SK-N-SH treated with all-trans-retinoic acid at 6 μM for 48 hours (cell line): ENCODE measurements around the gene RNF157.

Experiments
- ARNTL ChIP-seq: fragments of 450-650 bp; formaldehyde crosslinking; IDR thresholded peaks from 2 replicates; pipeline ENCODE4 v1.5.0; 2020; ENCODE audit warnings: low read depth, mild to moderate bottlenecking, moderate library complexity, borderline replicate concordance
- CSDC2 ChIP-seq: fragments of 250-450 bp; sonication (Bioruptor Pico); IDR thresholded peaks from 2 replicates; pipeline ENCODE4 v1.5.0; 2020; ENCODE audit warnings: mild to moderate bottlenecking, moderate library complexity
- ESRRG ChIP-seq: fragments of 250-450 bp; sonication (Bioruptor Pico); IDR thresholded peaks from 2 replicates; pipeline ENCODE4 v1.6.1; 2021; ENCODE audit warnings: mild to moderate bottlenecking
- GLIS3 ChIP-seq: fragments of 250-450 bp; sonication (Bioruptor Pico); IDR thresholded peaks from 2 replicates; pipeline ENCODE4 v1.5.0; 2020; ENCODE audit warnings: mild to moderate bottlenecking, moderate library complexity
- SNAI2 ChIP-seq: fragments of 250-450 bp; sonication (Bioruptor Pico); IDR thresholded peaks from 2 replicates; pipeline ENCODE4 v1.5.0; 2020; ENCODE audit warnings: mild to moderate bottlenecking, moderate library complexity
- TCF4 ChIP-seq: fragments of 250-450 bp; sonication (Bioruptor Pico); IDR thresholded peaks from 2 replicates; pipeline ENCODE4 v1.8.0; 2021; ENCODE audit warnings: mild to moderate bottlenecking, moderate library complexity, borderline replicate concordance
- ZFP3 ChIP-seq: fragments of 250-450 bp; sonication (Bioruptor Pico); IDR thresholded peaks from 2 replicates; pipeline ENCODE4 v1.5.0; 2020; ENCODE audit warnings: mild to moderate bottlenecking, moderate library complexity
- ZNF565 ChIP-seq: fragments of 450-650 bp; formaldehyde crosslinking; conservative IDR thresholded peaks from 2 replicates; pipeline ENCODE4 v1.5.0; 2020; ENCODE audit warnings: low read depth, mild to moderate bottlenecking, moderate library complexity
- ZNF8 ChIP-seq: fragments of 450-650 bp; formaldehyde crosslinking; IDR thresholded peaks from 2 replicates; pipeline ENCODE4 v1.5.0; 2020; ENCODE audit warnings: mild to moderate bottlenecking, moderate library complexity
- TF ChIP-seq, protein P1 (sequence below): fragments of 250-450 bp; sonication (Bioruptor Pico); IDR thresholded peaks from 2 replicates; pipeline ENCODE4 v1.8.0; 2020; ENCODE audit warnings: mild to moderate bottlenecking, moderate library complexity, borderline replicate concordance
- TF ChIP-seq, protein P2 (sequence below): fragments of 250-450 bp; sonication (Bioruptor Pico); IDR thresholded peaks from 2 replicates; pipeline ENCODE4 v1.5.0; 2020; ENCODE audit warnings: mild to moderate bottlenecking, moderate library complexity
- TF ChIP-seq, protein P3 (sequence below): fragments of 250-450 bp; sonication (Bioruptor Pico); IDR thresholded peaks from 2 replicates; pipeline ENCODE4 v1.8.0; 2021; ENCODE audit warnings: low read depth, mild to moderate bottlenecking, moderate library complexity, borderline replicate concordance
- TF ChIP-seq, protein P4 (sequence below): fragments of 250-450 bp; sonication (Bioruptor Pico); IDR thresholded peaks from 2 replicates; pipeline ENCODE4 v1.5.1; 2021; ENCODE audit warnings: mild to moderate bottlenecking, moderate library complexity

DNA sequence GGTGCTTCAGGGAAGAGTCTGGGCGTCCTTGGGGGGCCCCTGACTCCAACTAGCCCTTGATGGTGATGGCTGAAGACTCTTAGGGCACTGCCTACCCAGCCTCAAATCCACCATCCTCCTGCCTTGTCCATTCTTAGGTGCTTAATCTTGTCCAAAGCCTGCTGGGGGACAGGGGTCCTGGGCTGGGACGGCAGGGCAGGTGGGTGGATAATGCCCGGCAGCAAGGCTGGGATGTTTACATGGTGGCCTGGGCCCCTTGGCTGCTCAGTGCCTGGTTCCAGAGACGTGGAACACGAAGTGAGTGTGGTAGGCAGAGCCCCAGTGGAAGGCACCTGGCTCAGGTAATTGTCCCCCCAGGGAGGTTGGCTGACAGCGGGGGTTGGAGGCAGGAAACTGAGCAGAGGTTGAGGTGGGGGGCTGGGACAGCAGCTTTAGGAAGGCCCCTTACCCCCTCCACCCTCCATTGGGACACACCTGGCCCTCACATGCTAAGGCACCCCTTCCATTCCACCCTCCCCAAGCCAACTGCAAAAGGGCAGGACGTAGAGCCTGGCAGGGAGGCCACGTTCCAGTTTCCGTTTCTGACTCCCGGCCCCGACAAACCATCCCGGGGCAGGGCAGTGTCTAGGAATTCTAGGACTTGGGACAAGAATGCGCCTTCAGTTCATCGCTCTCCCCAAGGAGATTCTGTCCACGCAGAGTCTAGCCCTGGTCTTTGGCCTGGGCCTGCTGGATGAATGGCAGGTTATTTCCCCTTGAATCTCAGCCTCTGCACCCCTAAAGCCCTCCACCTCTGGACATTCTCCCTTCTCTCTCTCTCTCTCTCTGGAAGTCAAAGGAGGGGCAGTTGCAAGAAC, 101.2 kb downstream of the RNF157 start:
- TF ChIP-seq ZNF565 (CRISPR knock-in tag) (no peak), ESRRG (CRISPR knock-in tag) (no peak), ZNF8 (no peak), ZFP3 (no peak), GLIS3 (CRISPR knock-in tag) (no peak), TCF4 (CRISPR knock-in tag) (no peak), CSDC2 (CRISPR knock-in tag) (no peak), ARNTL (no peak), SNAI2 (CRISPR knock-in tag) (no peak)
- TF ChIP-seq, protein P1, sequence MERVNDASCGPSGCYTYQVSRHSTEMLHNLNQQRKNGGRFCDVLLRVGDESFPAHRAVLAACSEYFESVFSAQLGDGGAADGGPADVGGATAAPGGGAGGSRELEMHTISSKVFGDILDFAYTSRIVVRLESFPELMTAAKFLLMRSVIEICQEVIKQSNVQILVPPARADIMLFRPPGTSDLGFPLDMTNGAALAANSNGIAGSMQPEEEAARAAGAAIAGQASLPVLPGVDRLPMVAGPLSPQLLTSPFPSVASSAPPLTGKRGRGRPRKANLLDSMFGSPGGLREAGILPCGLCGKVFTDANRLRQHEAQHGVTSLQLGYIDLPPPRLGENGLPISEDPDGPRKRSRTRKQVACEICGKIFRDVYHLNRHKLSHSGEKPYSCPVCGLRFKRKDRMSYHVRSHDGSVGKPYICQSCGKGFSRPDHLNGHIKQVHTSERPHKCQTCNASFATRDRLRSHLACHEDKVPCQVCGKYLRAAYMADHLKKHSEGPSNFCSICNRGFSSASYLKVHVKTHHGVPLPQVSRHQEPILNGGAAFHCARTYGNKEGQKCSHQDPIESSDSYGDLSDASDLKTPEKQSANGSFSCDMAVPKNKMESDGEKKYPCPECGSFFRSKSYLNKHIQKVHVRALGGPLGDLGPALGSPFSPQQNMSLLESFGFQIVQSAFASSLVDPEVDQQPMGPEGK: no peak
- TF ChIP-seq, protein P2, sequence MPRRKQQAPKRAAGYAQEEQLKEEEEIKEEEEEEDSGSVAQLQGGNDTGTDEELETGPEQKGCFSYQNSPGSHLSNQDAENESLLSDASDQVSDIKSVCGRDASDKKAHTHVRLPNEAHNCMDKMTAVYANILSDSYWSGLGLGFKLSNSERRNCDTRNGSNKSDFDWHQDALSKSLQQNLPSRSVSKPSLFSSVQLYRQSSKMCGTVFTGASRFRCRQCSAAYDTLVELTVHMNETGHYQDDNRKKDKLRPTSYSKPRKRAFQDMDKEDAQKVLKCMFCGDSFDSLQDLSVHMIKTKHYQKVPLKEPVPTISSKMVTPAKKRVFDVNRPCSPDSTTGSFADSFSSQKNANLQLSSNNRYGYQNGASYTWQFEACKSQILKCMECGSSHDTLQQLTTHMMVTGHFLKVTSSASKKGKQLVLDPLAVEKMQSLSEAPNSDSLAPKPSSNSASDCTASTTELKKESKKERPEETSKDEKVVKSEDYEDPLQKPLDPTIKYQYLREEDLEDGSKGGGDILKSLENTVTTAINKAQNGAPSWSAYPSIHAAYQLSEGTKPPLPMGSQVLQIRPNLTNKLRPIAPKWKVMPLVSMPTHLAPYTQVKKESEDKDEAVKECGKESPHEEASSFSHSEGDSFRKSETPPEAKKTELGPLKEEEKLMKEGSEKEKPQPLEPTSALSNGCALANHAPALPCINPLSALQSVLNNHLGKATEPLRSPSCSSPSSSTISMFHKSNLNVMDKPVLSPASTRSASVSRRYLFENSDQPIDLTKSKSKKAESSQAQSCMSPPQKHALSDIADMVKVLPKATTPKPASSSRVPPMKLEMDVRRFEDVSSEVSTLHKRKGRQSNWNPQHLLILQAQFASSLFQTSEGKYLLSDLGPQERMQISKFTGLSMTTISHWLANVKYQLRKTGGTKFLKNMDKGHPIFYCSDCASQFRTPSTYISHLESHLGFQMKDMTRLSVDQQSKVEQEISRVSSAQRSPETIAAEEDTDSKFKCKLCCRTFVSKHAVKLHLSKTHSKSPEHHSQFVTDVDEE (CRISPR knock-in tag): no peak
- TF ChIP-seq, protein P3, sequence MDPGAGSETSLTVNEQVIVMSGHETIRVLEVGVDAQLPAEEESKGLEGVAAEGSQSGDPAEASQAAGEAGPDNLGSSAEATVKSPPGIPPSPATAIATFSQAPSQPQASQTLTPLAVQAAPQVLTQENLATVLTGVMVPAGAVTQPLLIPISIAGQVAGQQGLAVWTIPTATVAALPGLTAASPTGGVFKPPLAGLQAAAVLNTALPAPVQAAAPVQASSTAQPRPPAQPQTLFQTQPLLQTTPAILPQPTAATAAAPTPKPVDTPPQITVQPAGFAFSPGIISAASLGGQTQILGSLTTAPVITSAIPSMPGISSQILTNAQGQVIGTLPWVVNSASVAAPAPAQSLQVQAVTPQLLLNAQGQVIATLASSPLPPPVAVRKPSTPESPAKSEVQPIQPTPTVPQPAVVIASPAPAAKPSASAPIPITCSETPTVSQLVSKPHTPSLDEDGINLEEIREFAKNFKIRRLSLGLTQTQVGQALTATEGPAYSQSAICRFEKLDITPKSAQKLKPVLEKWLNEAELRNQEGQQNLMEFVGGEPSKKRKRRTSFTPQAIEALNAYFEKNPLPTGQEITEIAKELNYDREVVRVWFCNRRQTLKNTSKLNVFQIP (CRISPR knock-in tag): no peak
- TF ChIP-seq, protein P4, sequence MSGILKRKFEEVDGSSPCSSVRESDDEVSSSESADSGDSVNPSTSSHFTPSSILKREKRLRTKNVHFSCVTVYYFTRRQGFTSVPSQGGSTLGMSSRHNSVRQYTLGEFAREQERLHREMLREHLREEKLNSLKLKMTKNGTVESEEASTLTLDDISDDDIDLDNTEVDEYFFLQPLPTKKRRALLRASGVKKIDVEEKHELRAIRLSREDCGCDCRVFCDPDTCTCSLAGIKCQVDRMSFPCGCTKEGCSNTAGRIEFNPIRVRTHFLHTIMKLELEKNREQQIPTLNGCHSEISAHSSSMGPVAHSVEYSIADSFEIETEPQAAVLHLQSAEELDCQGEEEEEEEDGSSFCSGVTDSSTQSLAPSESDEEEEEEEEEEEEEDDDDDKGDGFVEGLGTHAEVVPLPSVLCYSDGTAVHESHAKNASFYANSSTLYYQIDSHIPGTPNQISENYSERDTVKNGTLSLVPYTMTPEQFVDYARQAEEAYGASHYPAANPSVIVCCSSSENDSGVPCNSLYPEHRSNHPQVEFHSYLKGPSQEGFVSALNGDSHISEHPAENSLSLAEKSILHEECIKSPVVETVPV: no peak
